Activated CD4-positive, alpha-beta T cell treated with anti-CD3 and anti-CD28 coated beads for 36 hours (primary cell): Measurements from ENCODE around the gene STAT4. TPM values are rescaled to one million over a fixed set of nuclear protein-coding genes. Genes with fewer than 3 reads are reported as not detected.
A peak's percentile ranks its signal among the peaks of the same experiment; 100 is the strongest.

Experiments used
- ATAC-seq: fragments of 200-7000 bp; cut with Tn5 transposase; one replicate; pipeline ENCODE4 v1.10.0; 2021; ENCODE audit warnings: mild to moderate bottlenecking, moderate library complexity
- CTCF ChIA-PET: fragments of 350-600 bp; sonication (Branson Sonifier 250); formaldehyde crosslinking; loops from one replicate; lab custom pipeline; 2021; ENCODE audit warnings: antibody characterized with exemption; lab: Charles Lee
- POLR2A ChIA-PET: fragments of 350-600 bp; sonication (Branson Sonifier 250); formaldehyde crosslinking; loops from one replicate; lab custom pipeline; 2021; ENCODE audit warnings: antibody characterized with exemption, inconsistent platforms; lab: Charles Lee
- DNase-seq: peaks from one replicate; pipeline ENCODE4 v3.0.0-alpha.2; 2020
- H3K27ac Mint-ChIP-seq: one replicate; pipeline ENCODE4 v1.8.0; 2021; ENCODE audit warnings: mixed read lengths
- H3K27me3 Mint-ChIP-seq: one replicate; pipeline ENCODE4 v1.8.0; 2021; ENCODE audit warnings: mixed read lengths
- H3K36me3 Mint-ChIP-seq: one replicate; pipeline ENCODE4 v1.8.0; 2021; ENCODE audit warnings: low read depth, mixed read lengths
- H3K4me1 Mint-ChIP-seq: one replicate; pipeline ENCODE4 v1.8.0; 2021; ENCODE audit warnings: mixed read lengths
- H3K4me3 Mint-ChIP-seq: one replicate; pipeline ENCODE4 v1.8.0; 2021; ENCODE audit warnings: mild to moderate bottlenecking, moderate library complexity, mixed read lengths
- H3K9me3 Mint-ChIP-seq: one replicate; pipeline ENCODE4 v1.8.0; 2021; ENCODE audit warnings: low read depth, mixed read lengths
- intact Hi-C, 2 experiments: fragments of 100-400 bp; cut with DNase I in 1 of 2; cut with micrococcal nuclease in 1 of 2; formaldehyde crosslinking; loops; one replicate each; pipeline versions ENCODE4 v1.14.2 to v1.15.1; 2022 to 2024; cut with DNase I, micrococcal nuclease
- total RNA-seq, 2 experiments: library from RNA; stranded (reverse); gene quantifications; one replicate each; pipeline ENCODE4 v1.2.3, GENCODE V29; 2021

Gene STAT4
- total RNA-seq, 2 experiments from 2014 or later, result 48.8 to 59.5 TPM

DNA sequence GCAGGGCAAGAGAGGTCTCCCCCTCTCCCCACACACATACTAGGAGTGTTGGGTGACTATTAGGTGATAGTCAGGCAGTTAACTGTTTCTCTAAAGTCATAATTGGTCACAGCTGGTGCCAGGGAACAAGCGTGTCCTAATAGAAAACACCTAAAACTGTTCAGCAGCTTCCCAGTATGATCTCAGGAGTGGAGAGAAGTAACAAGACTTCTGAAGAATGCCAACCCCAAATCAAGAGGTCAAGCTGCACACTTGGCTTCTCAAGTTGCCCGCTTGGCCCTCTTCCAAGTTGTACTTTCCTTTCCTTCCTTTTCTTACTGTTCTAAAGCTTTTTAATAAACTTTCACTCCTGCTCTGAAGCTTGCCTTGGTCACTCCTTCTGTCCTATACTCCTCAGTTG lies 114.4 kb downstream of the STAT4 start:
- Mint-ChIP-seq H3K27me3 (no peaks in the 10 kb centered on the region), H3K27ac (no peak overlapping the region)
- POLR2A ChIA-PET, result no interaction called here

DNA sequence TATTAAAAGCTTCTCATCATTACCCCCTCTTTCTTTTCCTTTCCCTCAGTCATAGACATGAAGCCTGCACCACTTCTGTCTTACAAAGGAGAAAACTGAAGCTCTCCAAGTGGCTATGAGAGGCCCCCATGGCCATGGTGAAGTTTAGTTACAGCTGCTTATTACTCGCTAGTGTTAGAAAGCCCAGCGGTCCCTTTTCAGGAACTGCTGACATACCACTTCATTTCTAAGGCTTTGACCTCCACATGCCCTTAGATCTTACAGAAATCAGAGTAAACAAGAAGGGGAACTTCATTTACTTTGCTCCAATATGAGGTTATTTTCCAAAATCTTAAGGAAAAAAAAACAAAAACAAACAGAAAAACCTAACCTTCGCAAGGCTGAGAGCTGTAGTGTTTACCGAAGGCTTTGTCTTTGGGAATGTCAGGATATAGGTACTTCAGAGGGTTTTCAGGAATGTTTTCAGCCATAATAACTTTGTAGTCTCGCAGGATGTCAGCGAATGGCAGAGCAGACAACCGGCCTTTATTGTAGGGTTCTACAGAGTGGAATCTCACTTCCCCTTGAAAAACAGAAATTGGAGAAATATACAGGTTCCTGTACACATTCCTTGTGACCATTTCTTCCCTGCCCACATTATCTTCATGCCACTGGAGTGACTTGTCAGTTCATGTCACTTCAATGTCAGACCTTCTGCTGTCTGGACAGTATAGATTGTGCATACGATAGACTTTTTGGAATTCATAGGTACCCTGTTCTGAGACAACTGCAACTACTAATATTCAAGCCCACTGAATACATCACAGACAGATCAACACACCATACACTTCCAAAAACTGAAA lies 118.0 kb downstream of the STAT4 start:
- intact Hi-C loops, result loop anchor here (5.0 to 10.0 kb wide), 2 partner anchors 36 to 938 kb away; no protein-coding TSS in a partner anchor
- ATAC-seq (no peak), DNase-seq (no peak)
- ChIA-PET POLR2A (no interaction called here), CTCF (interaction anchor here (1.1 to 1.4 kb wide), 2 partner anchors 10 to 19 kb away, joined by 4 read pairs; no protein-coding TSS in a partner anchor)
- Mint-ChIP-seq H3K4me3 (no peak overlapping the region), H3K27ac (peak overlapping the region; percentile 37), H3K36me3 (peaks cover 54% of the 10 kb centered on the region), H3K4me1 (peaks cover 34% of the 10 kb centered on the region), H3K27me3 (no peaks in the 10 kb centered on the region), H3K9me3 (no peaks in the 10 kb centered on the region)

More for the DNA sequence above, 114.4 kb downstream of the STAT4 start:
- DNase-seq (no peak), ATAC-seq (no peak)
- Mint-ChIP-seq H3K36me3 (peaks cover 57% of the 10 kb centered on the region), H3K4me3 (no peak overlapping the region), H3K4me1 (peaks cover 27% of the 10 kb centered on the region), H3K9me3 (no peaks in the 10 kb centered on the region)
- CTCF ChIA-PET, result interaction anchor here (0.6 to 2.9 kb wide), 5 partner anchors 14 to 119 kb away, joined by 3 to 19 read pairs (median 3); no protein-coding TSS in a partner anchor
- intact Hi-C loops, result loop anchor here in 1 of 2 experiments (10.0 kb wide), 1 partner anchor 942 kb away; no protein-coding TSS in a partner anchor

DNA sequence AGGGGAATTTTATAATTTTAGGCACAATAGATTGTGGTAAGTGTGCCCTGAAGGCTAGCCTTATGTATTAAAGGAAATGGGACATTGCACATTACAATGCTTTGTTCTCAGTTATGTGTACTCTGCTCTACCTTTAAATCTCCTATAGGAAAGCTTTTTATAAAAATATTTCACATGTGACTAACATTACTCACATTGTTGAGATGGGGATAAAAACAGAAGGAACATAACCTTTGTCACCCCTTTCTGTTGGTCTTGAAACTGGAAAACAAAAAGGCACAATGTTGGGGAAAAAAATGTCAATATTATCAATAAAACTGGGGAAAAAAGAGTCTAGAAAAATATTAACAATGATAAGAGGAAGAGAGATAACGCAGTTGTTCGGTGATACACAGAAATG lies 119.5 kb downstream of the STAT4 start:
- ATAC-seq (no peak), DNase-seq (no peak)
- H3K9me3 Mint-ChIP-seq, result no peaks in the 10 kb centered on the region
- POLR2A ChIA-PET, result no interaction called here
- H3K27ac Mint-ChIP-seq, result peak overlapping the region; percentile 55
- intact Hi-C loops, result loop anchor here (2.0 to 10.0 kb wide), 3 partner anchors 34 to 936 kb away; no protein-coding TSS in a partner anchor
- peaks cover 32% of the 10 kb centered on the region for H3K4me1 Mint-ChIP-seq
- CTCF ChIA-PET, result no interaction called here
- peaks cover 55% of the 10 kb centered on the region for H3K36me3 Mint-ChIP-seq
- no peak overlapping the region for H3K4me3 Mint-ChIP-seq
- no peaks in the 10 kb centered on the region for H3K27me3 Mint-ChIP-seq

DNA sequence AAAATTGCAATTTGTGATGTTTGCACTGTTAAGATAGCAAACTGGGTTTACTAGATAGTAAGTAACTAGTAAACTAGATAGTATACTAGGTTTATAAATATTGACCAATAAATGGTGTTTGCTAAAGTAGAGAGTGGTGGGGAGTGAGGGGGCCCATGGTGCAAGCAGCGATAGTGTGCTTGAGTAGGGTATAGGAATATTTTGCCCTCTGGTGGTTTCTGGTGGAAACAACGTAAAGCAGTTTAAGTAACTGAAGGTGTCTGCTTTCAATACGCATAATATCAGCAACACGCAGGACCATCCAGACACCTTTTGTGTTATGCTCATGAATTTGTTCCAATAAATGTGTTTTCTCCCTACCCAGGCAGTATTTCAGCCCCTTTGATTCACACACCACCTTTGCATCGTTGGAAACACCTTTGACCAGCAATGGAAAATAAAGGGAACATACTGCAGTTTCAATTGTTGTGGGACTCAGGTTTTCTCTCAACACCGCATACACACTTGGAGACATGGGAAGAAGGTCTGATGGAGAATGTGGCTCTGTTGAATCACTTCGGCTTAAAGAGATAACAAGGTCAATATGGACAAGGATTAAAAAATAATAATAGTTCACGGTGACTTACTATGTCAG lies 120.2 kb downstream of the STAT4 start:
- ATAC-seq (peak; percentile 82), DNase-seq (peak; percentile 57)
- Mint-ChIP-seq H3K4me1 (peaks cover 38% of the 10 kb centered on the region), H3K9me3 (peaks cover 3% of the 10 kb centered on the region), H3K36me3 (peaks cover 60% of the 10 kb centered on the region), H3K27ac (peak overlapping the region; percentile 55), H3K27me3 (no peaks in the 10 kb centered on the region), H3K4me3 (no peak overlapping the region)
- ChIA-PET CTCF (interaction anchor here (1.4 to 3.2 kb wide), 5 partner anchors 16 to 149 kb away, joined by 4 to 13 read pairs (median 6); partner anchors contain the start of gene STAT1), POLR2A (no interaction called here)
- intact Hi-C loops, result loop anchor here (1.0 to 10.0 kb wide), 7 partner anchors 10 to 936 kb away; partner anchors contain the start of gene STAT1 (in 1 of the 2)

DNA sequence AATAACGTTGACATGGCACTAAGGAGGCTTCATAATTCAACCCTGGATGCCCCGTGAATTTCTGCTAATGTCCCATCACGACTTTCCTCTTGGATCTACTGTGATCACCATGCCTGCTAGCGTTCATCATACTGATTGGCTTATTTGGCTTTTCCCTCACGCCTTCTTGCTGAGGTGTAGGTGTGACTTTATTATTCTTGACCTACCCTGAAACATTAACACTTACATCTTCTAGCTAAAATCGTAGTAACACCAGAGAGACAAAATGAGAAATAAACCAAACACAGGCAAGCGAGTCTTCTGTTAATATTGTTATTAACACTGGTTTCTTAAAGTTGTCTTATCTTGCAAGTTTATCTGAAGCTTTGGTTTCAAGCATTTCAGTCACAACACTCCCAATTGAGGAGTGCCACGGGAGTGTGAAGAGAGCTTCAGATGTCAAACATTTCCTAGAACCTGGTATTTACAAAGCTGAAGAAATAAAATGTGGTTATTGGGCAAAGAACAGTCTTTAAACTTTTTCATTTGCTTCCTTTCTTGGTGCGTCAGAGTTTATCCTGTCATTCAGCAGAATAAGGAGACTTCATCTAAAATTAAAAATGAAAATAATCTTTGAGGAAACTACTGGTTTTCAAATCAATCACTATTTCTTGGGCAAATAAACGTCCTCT lies 121.4 kb downstream of the STAT4 start:
- H3K9me3 Mint-ChIP-seq, result peaks cover 3% of the 10 kb centered on the region
- ChIA-PET POLR2A (no interaction called here), CTCF (interaction anchor here (0.7 to 3.2 kb wide), 18 partner anchors 10 to 248 kb away, joined by 3 to 15 read pairs (median 3); partner anchors contain the start of gene STAT1)
- peaks cover 50% of the 10 kb centered on the region for H3K4me1 Mint-ChIP-seq
- H3K27me3 Mint-ChIP-seq, result no peaks in the 10 kb centered on the region
- H3K27ac Mint-ChIP-seq, result peak overlapping the region; percentile 70
- H3K4me3 Mint-ChIP-seq, result no peak overlapping the region
- ATAC-seq (no peak), DNase-seq (no peak)
- peaks cover 51% of the 10 kb centered on the region for H3K36me3 Mint-ChIP-seq
- intact Hi-C loops, result loop anchor here in 1 of 2 experiments (10.0 kb wide), 2 partner anchors 355 to 625 kb away; partner anchors contain the start of gene MFSD6

DNA sequence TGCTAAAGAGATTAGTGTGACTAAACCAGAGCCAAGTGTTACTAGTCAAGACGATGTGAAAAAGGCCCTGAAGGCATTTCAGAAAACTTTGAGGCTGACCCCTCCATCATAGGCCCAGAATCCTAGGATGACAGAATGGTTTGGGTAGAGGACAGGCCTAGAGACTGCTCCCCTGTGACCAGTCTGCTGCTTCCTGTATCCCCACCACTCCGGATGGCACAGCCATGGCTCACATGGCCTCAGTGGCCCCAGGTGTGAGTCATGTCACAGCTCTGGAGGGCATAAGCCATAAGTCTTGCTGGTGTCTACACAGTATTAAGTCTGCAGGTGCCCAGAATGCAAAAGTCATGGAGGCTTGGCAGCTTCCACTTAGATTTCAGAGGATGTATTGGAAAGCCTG lies 124.4 kb downstream of the STAT4 start:
- intact Hi-C loops, result loop anchor here in 1 of 2 experiments (10.0 kb wide), 2 partner anchors 352 to 622 kb away; partner anchors contain the start of gene MFSD6
- DNase-seq (no peak), ATAC-seq (no peak)
- CTCF ChIA-PET, result interaction anchor here (0.6 kb wide), 1 partner anchor 51 kb away, joined by 4 read pairs; no protein-coding TSS in a partner anchor
- Mint-ChIP-seq H3K36me3 (peaks cover 32% of the 10 kb centered on the region), H3K27ac (no peak overlapping the region), H3K4me3 (no peak overlapping the region), H3K4me1 (peaks cover 52% of the 10 kb centered on the region), H3K9me3 (peaks cover 3% of the 10 kb centered on the region), H3K27me3 (no peaks in the 10 kb centered on the region)
- POLR2A ChIA-PET, result no interaction called here

DNA sequence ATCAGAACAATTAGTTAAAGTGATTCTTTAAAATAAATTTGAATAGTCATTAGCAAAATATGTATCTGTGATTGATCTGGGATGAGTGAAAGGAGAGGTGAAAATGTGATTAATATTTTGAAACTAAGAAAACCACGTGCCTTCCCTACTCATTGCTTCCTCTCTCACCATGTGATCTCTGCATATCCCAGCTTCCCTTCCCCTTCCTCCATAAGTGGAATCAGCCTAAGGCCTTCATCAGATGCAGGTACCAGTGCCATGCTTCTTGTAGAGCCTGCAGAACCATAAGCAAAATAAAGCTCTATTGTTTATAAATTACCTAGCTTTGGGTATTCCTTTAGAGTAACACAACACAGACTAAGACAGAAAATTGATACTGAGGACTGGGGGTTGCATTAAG lies 125.7 kb downstream of the STAT4 start:
- CTCF ChIA-PET, result interaction anchor here (0.7 to 3.2 kb wide), 4 partner anchors 13 to 130 kb away, joined by 3 to 10 read pairs (median 4); no protein-coding TSS in a partner anchor
- peaks cover 3% of the 10 kb centered on the region for H3K9me3 Mint-ChIP-seq
- H3K36me3 Mint-ChIP-seq, result peaks cover 26% of the 10 kb centered on the region
- no peaks in the 10 kb centered on the region for H3K27me3 Mint-ChIP-seq
- no peak for ATAC-seq
- peaks cover 42% of the 10 kb centered on the region for H3K4me1 Mint-ChIP-seq
- no peak overlapping the region for H3K4me3 Mint-ChIP-seq
- POLR2A ChIA-PET, result no interaction called here
- H3K27ac Mint-ChIP-seq, result peak overlapping the region; percentile 10
- intact Hi-C loops, result loop anchor here in 1 of 2 experiments (10.0 kb wide), 2 partner anchors 350 to 620 kb away; partner anchors contain the start of gene MFSD6
- DNase-seq, result no peak

DNA sequence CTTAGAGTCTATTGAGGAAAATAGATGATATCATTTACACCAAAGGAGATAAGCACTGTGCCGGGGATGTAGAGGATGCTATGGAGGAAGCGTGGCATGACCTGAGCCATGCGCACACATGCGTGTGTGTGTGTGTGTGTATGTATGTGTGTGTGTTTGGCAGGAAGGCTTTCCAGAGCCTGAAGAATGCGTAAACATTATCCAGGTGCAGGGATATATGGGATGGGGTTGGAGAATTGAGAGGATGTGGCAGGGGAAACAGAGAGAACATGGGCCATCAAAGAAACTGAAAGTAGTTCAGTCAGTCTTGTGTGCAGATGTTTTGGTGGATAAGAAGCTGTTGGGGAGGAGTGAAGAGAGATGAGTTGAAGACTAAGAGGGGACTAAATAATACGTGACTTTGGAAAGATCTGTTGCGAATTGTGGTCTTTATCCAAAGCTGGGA lies 127.5 kb downstream of the STAT4 start:
- no peak overlapping the region for H3K27ac Mint-ChIP-seq
- H3K4me1 Mint-ChIP-seq, result peaks cover 40% of the 10 kb centered on the region
- H3K9me3 Mint-ChIP-seq, result peaks cover 3% of the 10 kb centered on the region
- ChIA-PET POLR2A (interaction anchor here (0.6 to 2.1 kb wide), 3 partner anchors 10 to 487 kb away, joined by 3 to 24 read pairs (median 4); partner anchors contain the start of gene STAT1), CTCF (interaction anchor here (1.2 to 3.2 kb wide), 5 partner anchors 11 to 141 kb away, joined by 3 to 10 read pairs (median 6); no protein-coding TSS in a partner anchor)
- peaks cover 16% of the 10 kb centered on the region for H3K36me3 Mint-ChIP-seq
- peak; percentile 16 for ATAC-seq
- no peak overlapping the region for H3K4me3 Mint-ChIP-seq
- no peak for DNase-seq
- intact Hi-C loops, result loop anchor here (2.0 to 10.0 kb wide), 8 partner anchors 111 to 654 kb away; partner anchors contain the start of genes MFSD6 (in 1 of the 2) and NABP1 (in 1 of the 2)
- no peaks in the 10 kb centered on the region for H3K27me3 Mint-ChIP-seq

DNA sequence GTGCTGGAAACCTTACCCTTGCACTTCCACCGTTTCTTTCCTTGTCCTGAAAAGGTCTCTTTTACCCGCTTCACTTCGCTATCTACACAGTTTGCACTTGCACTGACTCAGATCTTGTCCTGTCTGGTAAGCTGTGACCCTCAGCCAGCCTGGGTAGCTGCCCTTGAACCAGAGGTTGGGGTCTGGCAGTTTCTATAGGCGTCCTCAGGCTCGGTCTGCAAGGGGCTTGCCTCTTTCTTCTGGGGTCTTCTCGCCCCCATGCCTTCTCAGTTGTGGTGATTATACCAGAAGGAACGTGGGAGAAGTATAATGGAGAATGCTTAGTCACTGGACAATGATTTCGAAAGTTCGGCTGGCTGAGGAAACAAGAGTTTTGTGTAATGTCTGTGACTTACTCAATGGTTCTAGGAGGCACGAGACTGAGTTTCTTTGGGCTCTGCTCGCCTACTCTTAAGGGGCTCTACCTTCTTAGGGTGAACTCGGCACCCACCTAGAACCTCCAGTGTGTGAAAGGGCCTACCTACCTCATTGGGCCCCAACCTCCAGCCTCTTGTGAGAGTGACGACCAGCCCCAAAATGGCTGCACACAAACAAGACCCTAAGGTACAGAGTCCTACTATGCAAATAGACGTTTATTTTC lies 129.9 kb downstream of the STAT4 start:
- Mint-ChIP-seq H3K9me3 (peaks cover 7% of the 10 kb centered on the region), H3K36me3 (peaks cover 5% of the 10 kb centered on the region), H3K4me3 (no peak overlapping the region), H3K4me1 (peaks cover 42% of the 10 kb centered on the region), H3K27me3 (no peaks in the 10 kb centered on the region), H3K27ac (no peak overlapping the region)
- intact Hi-C loops, result loop anchor here (1.0 to 10.0 kb wide), 17 partner anchors 9 to 658 kb away; partner anchors contain the start of genes NABP1 (in 2 of the 2), GLS (in 1 of the 2), MFSD6 (in 1 of the 2) and NAB1 (in 1 of the 2)
- DNase-seq, result peak; percentile 65
- POLR2A ChIA-PET, result interaction anchor here (0.6 to 1.6 kb wide), 4 partner anchors 10 to 140 kb away, joined by 3 to 8 read pairs (median 4); partner anchors contain the start of gene GLS
- ATAC-seq, result peak; percentile 47
- CTCF ChIA-PET, result interaction anchor here (1.1 to 2.1 kb wide), 2 partner anchors 9 to 31 kb away, joined by 3 to 6 read pairs; no protein-coding TSS in a partner anchor
